ENCODE data around the gene SLC17A9. TPM values are rescaled to one million over a fixed set of nuclear protein-coding genes. Genes with fewer than 3 reads are reported as not detected.

The SLC17A9 gene
- total RNA-seq, 1 experiment from 2014 or later, result not detected

DNA sequence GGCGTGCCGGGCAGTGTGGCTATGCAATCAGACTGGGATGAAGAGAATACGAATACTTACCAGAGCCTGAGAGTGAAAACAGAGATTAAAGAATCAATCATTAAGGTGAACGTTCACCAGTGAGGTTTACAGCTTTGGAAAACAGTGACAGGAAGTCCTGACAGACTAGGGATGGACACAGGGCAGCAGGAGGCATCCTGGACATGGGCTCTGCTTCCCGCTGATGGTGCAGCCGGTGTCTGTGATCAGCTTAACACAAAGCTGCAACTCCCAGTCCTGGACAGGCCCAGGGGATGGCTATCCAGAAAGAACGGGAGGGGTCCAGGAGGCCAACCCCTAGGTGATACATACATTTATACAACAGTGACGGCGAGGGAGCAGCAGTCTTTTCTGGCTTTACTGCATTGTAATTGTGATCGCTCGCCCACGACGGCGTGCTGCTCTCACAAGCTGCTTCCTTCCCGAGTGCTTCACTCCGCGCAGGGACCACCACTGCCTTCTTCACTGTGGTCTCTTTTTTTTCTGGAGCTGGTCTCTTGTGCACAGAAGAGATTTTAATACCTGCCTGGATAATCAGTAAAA, 46.9 kb upstream of the SLC17A9 start:
- H4K20me1 ChIP-seq (ENCODE audit: low read length), result peaks cover 21% of the 10 kb centered on the region; the same call in 1 of the 2 replicates
- H3F3A ChIP-seq (ENCODE audit: low read length, unreplicated experiment), result no peaks in the 10 kb centered on the region
- H3K79me2 ChIP-seq (ENCODE audit: low read length), result peaks cover 26% of the 10 kb centered on the region
- TF ChIP-seq, protein P1, sequence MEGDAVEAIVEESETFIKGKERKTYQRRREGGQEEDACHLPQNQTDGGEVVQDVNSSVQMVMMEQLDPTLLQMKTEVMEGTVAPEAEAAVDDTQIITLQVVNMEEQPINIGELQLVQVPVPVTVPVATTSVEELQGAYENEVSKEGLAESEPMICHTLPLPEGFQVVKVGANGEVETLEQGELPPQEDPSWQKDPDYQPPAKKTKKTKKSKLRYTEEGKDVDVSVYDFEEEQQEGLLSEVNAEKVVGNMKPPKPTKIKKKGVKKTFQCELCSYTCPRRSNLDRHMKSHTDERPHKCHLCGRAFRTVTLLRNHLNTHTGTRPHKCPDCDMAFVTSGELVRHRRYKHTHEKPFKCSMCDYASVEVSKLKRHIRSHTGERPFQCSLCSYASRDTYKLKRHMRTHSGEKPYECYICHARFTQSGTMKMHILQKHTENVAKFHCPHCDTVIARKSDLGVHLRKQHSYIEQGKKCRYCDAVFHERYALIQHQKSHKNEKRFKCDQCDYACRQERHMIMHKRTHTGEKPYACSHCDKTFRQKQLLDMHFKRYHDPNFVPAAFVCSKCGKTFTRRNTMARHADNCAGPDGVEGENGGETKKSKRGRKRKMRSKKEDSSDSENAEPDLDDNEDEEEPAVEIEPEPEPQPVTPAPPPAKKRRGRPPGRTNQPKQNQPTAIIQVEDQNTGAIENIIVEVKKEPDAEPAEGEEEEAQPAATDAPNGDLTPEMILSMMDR (conservative IDR thresholded peaks at IDR 0.05; ENCODE audit: low read depth, low read length), result no peak
- TF ChIP-seq EZH2 (IDR thresholded peaks at IDR 0.05; ENCODE audit: low read length, unreplicated experiment) (no peak), EZH2phosphoT487 (IDR thresholded peaks at IDR 0.05; ENCODE audit: borderline replicate concordance, low read length) (no peak)
- H3K36me3 ChIP-seq (ENCODE audit: low read depth, low read length), result peaks cover 83% of the 10 kb centered on the region
- BruUV-seq (replicated peaks), result no TSS peak
- no peak overlapping the region for H3K4me3 ChIP-seq (ENCODE audit: low read length)
- ATAC-seq (no peak), DNase-seq (no peak)
- POLR2A ChIA-PET (ENCODE audit: unreplicated experiment), result no interaction called here
- H3K9me3 ChIP-seq (ENCODE audit: low read length), result no peaks in the 10 kb centered on the region
- H3K27ac ChIP-seq (ENCODE audit: low read length), result no peak overlapping the region
- H2AFZ ChIP-seq (ENCODE audit: low read length), result no peak overlapping the region
- H3K27me3 ChIP-seq (ENCODE audit: low read length), result no peaks in the 10 kb centered on the region
- no peak overlapping the region for H3K9ac ChIP-seq (ENCODE audit: low read length)
- H3K4me2 ChIP-seq (ENCODE audit: low read length), result no peak overlapping the region
- CTCF ChIA-PET, result no interaction called here
- H3K9me2 ChIP-seq (replicated peaks; ENCODE audit: low read length), result no peaks in the 10 kb centered on the region
- H3K4me1 ChIP-seq (ENCODE audit: insufficient read depth, low read length), result peaks cover 11% of the 10 kb centered on the region
- intact Hi-C loops (cut with micrococcal nuclease), result no loop called here

DNA sequence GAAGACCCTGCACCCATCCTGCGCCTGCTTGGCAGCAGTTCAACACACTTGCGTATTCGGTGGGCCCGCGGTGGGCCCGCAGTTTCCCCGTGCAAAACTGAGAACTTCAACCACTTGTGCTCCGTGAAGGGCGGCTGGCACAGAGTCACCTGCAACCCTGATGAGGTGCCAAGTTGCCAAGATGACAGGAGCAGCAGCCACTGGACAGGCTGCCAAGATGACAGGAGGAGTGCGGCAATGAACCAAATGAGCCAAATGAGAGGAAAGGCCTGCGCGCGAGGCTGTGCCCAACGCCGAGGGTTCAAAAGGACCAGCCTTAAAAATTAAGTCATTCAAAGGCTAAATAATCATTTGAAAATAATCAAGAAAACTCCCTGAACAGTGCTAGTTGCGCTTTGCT, 46.3 kb upstream of the SLC17A9 start:
- Histone ChIP-seq H3K4me1 (ENCODE audit: insufficient read depth, low read length) (peaks cover 6% of the 10 kb centered on the region; the same call in 1 of the 2 replicates), H3K36me3 (ENCODE audit: low read depth, low read length) (peaks cover 88% of the 10 kb centered on the region), H3K9me3 (ENCODE audit: low read length) (no peaks in the 10 kb centered on the region), H3K4me3 (ENCODE audit: low read length) (no peak overlapping the region), H3K27me3 (ENCODE audit: low read length) (no peaks in the 10 kb centered on the region), H2AFZ (ENCODE audit: low read length) (no peak overlapping the region), H3K79me2 (ENCODE audit: low read length) (peaks cover 26% of the 10 kb centered on the region), H3K9ac (ENCODE audit: low read length) (no peak overlapping the region), H3K27ac (ENCODE audit: low read length) (no peak overlapping the region), H3F3A (ENCODE audit: low read length, unreplicated experiment) (no peaks in the 10 kb centered on the region), H4K20me1 (ENCODE audit: low read length) (peaks cover 21% of the 10 kb centered on the region; the same call in 1 of the 2 replicates), H3K4me2 (ENCODE audit: low read length) (no peak overlapping the region), H3K9me2 (replicated peaks; ENCODE audit: low read length) (no peaks in the 10 kb centered on the region)
- ATAC-seq (no peak), DNase-seq (no peak)
- ChIA-PET POLR2A (ENCODE audit: unreplicated experiment) (no interaction called here), CTCF (no interaction called here)
- TF ChIP-seq EZH2phosphoT487 (IDR thresholded peaks at IDR 0.05; ENCODE audit: borderline replicate concordance, low read length), result no peak
- intact Hi-C loops (cut with micrococcal nuclease), result no loop called here
- BruUV-seq (replicated peaks), result no TSS peak

DNA sequence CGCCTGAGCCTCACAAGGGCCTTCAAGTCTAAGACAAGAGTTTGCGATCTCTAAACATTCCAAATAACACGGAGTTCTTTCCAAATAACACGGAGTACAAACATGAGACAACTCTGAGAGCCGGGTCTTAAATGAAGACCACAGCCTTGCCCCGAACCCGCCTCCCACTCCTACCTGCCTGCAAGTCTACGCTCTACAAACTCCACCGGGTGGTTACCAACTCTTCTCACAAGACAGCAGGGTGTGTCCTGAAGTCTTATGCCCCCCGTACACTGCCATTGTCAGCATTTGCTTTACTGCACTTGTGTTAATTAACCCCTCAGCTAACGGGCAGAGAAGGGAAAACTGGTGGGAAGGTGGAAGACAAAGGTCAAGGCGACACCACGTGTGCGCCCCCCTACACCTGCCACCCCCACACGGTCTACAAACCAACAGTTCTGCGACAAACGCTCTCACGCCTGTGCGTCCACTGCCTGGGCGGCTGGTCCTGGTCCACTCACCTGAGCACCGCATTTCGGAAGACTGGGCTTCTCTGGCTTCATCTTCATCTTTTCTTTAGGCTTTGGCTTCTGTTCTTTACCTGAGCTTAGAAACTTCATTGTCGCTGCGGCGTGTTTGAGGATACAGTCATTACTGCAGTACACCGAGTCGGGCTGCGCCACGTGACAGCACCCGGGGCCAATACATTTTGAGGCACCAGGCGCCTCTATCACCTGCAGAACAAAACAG, 45.7 kb upstream of the SLC17A9 start:
- Histone ChIP-seq H4K20me1 (ENCODE audit: low read length) (peaks cover 26% of the 10 kb centered on the region; the same call in 1 of the 2 replicates), H3K4me3 (ENCODE audit: low read length) (no peak overlapping the region), H3K9me2 (replicated peaks; ENCODE audit: low read length) (no peaks in the 10 kb centered on the region), H3F3A (ENCODE audit: low read length, unreplicated experiment) (no peaks in the 10 kb centered on the region), H3K27ac (ENCODE audit: low read length) (no peak overlapping the region), H3K9ac (ENCODE audit: low read length) (no peak overlapping the region), H3K79me2 (ENCODE audit: low read length) (peaks cover 32% of the 10 kb centered on the region), H3K4me2 (ENCODE audit: low read length) (no peak overlapping the region), H2AFZ (ENCODE audit: low read length) (no peak overlapping the region), H3K36me3 (ENCODE audit: low read depth, low read length) (peaks cover 88% of the 10 kb centered on the region), H3K27me3 (ENCODE audit: low read length) (no peaks in the 10 kb centered on the region), H3K9me3 (ENCODE audit: low read length) (no peaks in the 10 kb centered on the region), H3K4me1 (ENCODE audit: insufficient read depth, low read length) (peaks cover 5% of the 10 kb centered on the region; the same call in 1 of the 2 replicates)
- no TSS peak for BruUV-seq (replicated peaks)
- intact Hi-C loops (cut with micrococcal nuclease), result no loop called here
- no peak for ATAC-seq
- POLR2A ChIA-PET (ENCODE audit: unreplicated experiment), result interaction anchor here (0.6 kb wide), 1 partner anchor 13 kb away, joined by 3 read pairs; no protein-coding TSS in a partner anchor
- no peak for DNase-seq
- CTCF ChIA-PET, result interaction anchor here (0.6 kb wide), 2 partner anchors 31 to 605 kb away, joined by 3 read pairs; no protein-coding TSS in a partner anchor
- TF ChIP-seq EZH2phosphoT487 (IDR thresholded peaks at IDR 0.05; ENCODE audit: borderline replicate concordance, low read length), result no peak
- TF ChIP-seq, protein P1 (conservative IDR thresholded peaks at IDR 0.05; ENCODE audit: low read depth, low read length), result no peak
- no peak for TF ChIP-seq EZH2 (IDR thresholded peaks at IDR 0.05; ENCODE audit: low read length, unreplicated experiment)
